GM21367 (cell line): ENCODE measurements around the gene USP10.

Source experiments
- ATAC-seq: cut with Tn5 transposase; IDR thresholded peaks from one replicate; pipeline ENCODE4 v1.9.1; 2021; ENCODE audit not compliant: unreplicated experiment

USP10 gene

DNA sequence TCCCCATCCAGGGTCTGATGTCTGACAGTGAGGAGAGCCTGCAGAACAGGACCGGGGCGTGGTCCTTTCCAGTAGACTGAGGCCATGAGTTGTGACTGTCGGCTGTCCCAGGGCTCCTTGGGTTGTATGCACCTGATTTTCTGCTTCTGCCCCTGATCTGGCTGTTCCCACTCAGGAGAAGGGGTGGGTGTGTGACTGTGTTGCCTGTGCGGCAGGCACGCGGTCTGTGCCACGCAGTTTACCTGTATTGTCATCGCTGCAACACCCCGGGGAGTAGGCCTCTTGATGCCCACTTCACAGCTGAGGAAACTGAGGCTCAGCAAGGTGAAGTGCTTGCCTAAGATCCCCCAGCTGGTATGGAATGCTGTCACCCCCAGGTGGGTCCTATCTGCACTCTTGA, 121.4 kb downstream of the USP10 start:
- ATAC-seq, result no peak

DNA sequence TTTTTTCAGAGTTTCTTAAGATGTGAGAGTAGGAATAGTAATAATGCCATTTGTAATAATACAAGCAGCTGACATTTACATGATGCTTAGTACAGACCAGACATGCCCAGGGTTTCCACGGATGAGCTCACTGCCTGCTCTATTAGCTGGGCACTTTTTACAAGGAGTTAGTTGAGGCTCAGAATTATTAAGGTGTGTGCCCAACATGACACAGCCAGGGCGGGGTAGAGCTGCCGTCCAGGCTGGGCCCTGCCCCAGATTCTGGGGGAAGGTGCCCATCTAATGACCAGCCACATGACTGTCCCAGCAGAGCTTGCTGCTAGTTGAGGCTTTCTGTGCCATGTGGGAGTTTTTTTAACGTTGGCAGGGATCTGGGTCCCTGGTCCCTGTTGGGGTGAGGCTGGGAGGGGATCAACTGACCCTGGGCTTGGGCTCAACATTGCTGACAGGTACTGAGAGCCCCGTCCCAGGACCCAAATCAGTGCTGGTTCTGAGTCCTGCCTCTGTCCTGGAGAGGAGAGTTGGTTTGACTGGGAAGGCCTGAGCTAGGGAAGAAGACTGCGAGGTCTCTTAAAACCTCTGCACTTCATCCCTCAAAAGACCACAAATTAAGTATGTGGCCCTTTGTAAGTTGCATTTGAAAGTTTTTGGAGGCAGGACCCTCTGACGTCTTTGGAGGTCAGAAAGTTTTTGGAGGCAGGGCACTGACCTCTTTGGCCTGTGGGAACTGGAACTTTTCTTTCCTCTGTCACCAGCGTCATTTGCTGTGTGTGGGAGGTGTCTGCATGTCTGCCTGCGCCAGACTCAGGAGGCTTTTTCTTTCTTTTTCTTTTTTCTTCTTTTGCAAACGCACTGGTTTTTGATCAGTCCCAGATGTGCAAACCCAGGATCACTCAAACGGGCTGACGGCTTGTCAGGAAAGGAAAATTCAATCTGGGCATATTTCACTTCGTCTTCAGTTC, 122.2 kb downstream of the USP10 start:
- ATAC-seq, result no peak

DNA sequence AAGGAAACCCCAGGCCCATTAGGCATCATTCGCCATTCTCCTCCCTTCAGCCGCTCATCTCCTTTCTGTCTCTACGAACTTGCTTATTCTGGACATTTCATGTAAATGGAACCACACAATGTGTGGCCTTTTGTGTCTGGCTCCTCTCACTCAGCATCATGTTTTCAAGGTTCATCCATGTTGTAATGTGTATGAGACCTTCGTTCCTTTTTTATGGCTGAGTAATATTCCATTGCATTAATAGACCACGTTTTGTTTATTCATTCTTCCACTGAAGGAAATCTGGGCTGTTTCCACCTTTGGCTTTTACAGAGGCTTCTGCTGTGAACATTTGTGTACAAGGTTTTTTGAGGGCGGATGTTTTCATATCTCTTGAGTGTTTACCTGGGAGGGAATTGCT, 123.2 kb downstream of the USP10 start:
- ATAC-seq, result no peak

DNA sequence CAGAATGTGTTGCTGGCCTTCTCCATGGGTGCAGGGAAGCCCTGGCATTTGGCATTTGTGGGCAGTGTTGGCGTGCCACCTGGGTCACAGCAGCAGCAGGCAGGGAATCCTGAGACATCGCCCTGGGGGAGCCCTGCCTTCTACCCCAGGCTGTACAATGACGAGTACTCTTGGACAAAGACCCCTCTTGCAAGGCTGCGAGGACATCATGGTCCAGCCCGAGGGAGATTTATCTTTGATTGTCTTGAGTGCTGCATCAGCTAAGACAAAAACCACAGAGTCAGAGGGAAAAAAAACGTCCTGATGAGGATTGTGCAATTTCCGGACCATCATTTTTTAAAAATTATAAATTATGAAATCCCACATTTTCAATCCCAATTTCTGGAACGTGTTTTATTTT, 123.7 kb downstream of the USP10 start:
- ATAC-seq, result no peak

DNA sequence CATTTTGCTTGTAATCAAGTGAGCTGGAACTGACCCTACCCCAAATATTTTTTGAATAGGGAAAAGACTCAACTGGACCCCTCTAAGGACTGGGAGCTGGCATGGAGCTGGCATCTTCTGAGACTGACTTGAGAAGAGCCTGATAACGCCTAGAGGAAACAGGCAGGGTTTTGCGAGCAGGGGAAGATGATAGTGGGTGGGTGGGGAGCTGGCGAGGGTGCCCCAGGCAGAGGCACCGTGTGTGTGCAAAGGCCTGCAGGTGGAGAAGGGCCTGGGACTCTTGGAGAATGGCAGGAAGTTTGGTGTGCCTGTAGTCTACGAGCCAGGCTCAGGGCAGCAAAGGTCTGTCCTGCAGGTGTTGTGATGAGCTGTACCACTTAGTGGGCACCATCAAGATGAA, 124.1 kb downstream of the USP10 start:
- no peak for ATAC-seq

DNA sequence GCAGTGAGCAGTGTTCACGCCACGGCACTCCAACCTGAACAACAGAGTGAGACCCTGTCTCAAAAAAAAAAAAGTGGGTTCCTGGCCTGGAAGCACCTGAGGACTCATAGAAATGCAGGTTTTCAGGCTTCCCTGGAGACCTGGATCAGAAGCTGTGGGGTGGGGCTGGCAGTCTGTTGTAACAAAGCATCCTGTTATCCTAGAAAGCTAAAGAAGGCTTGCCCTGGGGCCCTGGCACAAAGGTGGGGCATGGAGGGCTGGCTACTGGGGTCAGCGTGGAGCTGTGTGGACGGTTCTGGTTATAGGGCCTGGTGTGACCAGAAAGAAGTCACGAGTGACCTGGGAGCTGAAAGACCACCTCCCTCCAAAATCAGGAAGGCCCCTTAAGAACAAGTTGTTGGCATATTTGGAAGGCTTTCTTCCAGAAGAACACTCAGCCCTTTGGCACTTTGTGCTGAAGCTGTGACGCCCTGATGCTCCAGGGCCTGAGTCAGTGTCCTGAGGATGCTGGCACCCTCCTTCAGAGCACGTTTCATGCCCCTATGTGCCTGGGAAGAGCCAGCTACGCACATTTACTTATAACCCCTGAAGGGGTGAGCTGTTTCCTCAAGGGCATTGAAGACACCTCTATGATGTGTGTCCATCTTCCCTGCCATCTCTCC, 126.2 kb downstream of the USP10 start:
- no peak for ATAC-seq

DNA sequence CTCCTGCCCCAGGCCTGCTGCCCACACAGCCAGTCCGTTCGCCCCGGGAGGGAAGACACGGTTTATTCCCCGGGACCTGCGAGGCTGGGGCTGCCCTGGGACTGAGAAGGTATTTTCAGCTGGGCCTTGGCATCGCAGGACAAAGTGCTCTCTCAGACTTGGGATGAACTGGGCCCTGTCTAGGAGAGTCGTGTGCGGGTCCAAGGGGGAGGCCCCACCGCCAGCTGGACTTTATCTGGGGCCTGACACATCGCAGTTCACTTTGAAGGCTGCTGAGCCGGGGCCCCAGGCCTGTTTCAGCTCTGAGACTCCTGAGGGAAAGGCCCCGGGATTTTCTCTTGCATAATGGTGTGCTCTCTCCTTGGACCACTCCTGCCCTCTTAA, 126.8 kb downstream of the USP10 start:
- ATAC-seq, result no peak

DNA sequence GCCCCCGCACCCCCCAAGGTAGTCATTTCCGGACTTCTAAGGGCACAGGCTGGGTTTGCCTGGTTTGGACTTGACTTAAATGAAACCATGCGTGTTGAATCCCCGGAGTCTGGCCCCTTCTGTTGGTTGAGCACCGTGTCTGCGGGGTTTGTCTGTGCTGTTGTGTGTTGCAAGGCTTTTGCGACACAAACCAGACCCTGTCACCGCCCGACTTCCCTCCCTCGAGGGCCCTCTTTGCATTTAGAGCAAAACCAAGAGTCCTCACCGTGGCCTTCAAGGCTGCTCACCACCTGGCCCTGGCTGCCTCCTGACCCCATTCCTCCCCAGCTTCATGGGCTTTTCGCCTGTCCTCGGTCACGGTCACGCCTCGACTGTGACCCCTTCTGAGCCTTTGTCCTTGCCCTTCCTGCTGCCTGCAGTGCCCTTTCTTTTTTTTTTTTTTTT, 127.4 kb downstream of the USP10 start:
- no peak for ATAC-seq

DNA sequence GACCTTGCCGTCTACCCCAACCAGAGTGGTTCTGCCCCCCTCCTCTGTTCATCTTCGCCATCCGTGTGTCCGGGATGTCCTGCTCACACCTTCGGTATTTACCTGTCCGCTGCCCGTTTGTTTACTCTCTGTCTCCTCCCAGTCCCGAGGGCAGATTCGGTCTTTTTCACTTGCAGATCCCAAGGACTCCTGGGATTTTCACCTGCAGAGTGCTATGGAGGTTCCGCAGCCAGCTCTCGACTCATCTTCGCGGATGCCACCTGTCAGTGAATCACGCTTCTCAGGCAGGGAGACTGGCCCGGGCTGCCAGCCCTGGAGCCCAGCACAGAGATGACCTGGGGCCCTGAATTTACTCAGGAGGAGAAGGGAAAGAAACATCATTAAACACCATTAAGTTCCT, 128.1 kb downstream of the USP10 start:
- ATAC-seq, result no peak

DNA sequence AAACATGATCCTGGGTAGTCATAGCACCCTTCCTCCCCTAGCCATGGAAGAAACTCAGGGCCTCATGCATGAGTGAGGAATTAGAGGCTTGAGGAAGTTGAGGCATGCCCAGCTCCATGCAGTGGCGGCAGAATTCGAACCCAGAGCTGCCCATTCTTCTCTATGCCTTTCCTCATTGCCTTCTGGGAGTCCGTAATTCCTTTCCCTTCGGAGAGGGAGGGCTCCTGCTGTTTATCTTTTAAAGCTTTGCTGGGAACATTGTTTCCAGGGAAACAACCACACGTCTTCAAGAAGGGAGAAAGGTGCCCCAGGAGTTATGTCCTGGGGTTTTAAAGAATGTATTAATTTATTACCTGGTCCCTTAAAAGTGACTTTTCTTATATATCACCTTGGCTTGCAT, 128.5 kb downstream of the USP10 start:
- no peak for ATAC-seq
